Measurements from ENCODE around the gene DAAM2. TPM values are rescaled to one million over a fixed set of nuclear protein-coding genes. Genes with fewer than 3 reads are reported as not detected.

Gene DAAM2
- total RNA-seq, 1 experiment from 2014 or later = 4.8 TPM

DNA sequence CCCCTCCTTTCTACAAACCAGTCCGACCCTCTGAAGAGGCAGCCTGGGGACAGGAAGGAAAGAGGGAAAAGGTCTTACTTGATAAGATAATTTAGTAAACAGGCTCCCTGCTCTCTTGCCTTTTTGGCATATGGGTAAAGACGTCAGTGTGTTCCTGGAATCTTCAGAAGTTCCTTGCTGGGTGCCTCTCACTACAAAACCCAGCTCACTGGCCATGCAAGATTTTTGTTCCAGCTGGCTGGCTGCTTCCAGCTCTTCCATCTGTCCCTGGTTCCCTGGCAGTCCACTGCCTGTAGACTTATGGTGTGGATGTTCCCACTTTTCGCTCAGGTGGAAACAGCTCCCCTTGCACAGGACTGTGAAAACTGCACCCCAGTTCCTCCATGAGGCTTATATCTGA is 84.7 kb downstream of the DAAM2 start:
- H3K36me3 ChIP-seq (ENCODE audit: insufficient read depth, low read length, poor library complexity, severe bottlenecking) = no peaks in the 10 kb centered on the region
- H3K4me1 ChIP-seq (ENCODE audit: insufficient read depth, low read length, poor library complexity, severe bottlenecking) = no peaks in the 10 kb centered on the region
- no peaks in the 10 kb centered on the region for H3K9me3 ChIP-seq (ENCODE audit: low read depth, low read length, poor library complexity, severe bottlenecking)
- TF ChIP-seq EZH2 (IDR thresholded peaks at IDR 0.05; ENCODE audit: borderline replicate concordance, low read depth, low read length, poor library complexity, severe bottlenecking) = no peak
- TF ChIP-seq, protein P1, sequence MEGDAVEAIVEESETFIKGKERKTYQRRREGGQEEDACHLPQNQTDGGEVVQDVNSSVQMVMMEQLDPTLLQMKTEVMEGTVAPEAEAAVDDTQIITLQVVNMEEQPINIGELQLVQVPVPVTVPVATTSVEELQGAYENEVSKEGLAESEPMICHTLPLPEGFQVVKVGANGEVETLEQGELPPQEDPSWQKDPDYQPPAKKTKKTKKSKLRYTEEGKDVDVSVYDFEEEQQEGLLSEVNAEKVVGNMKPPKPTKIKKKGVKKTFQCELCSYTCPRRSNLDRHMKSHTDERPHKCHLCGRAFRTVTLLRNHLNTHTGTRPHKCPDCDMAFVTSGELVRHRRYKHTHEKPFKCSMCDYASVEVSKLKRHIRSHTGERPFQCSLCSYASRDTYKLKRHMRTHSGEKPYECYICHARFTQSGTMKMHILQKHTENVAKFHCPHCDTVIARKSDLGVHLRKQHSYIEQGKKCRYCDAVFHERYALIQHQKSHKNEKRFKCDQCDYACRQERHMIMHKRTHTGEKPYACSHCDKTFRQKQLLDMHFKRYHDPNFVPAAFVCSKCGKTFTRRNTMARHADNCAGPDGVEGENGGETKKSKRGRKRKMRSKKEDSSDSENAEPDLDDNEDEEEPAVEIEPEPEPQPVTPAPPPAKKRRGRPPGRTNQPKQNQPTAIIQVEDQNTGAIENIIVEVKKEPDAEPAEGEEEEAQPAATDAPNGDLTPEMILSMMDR (conservative IDR thresholded peaks at IDR 0.05; ENCODE audit: low read depth, low read length) = no peak
- H3K4me3 ChIP-seq (ENCODE audit: low read depth, low read length, poor library complexity, severe bottlenecking) = no peak overlapping the region
- DNase-seq (ENCODE audit: low spot score) = no peak
- no TSS peak for BruUV-seq (replicated peaks)
- intact Hi-C loops (cut with micrococcal nuclease; ENCODE audit: unreplicated experiment) = no loop called here
- ChIA-PET CTCF (no interaction called here), POLR2A (ENCODE audit: low non-redundant PET) (no interaction called here)
- no peaks in the 10 kb centered on the region for H3K27me3 ChIP-seq (replicated peaks; ENCODE audit: insufficient read depth, low read depth, low read length, poor library complexity)
- no peak overlapping the region for H3K27ac ChIP-seq (ENCODE audit: low read depth, low read length, poor library complexity, severe bottlenecking)

DNA sequence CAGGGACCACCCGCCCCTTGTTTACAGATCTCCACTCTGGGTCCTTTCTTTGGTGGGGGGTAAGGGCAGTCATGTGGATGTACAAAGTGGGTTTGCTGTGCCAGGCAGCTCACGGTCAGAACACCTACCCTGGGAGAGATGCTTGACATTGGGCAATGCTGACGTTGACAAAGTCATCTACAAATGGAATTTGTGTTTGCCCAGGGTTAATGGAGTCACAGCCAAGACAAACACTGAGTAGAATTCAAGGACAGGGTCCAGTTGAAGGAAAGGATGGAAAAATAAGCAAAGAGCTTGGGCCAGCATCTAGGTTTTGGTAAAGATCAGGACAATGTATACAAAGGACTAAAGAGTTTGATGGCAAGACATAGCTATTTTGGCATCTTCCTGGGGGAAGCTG is 87.4 kb downstream of the DAAM2 start:
- no peak for DNase-seq (ENCODE audit: low spot score)
- Histone ChIP-seq H3K9me3 (ENCODE audit: low read depth, low read length, poor library complexity, severe bottlenecking) (no peaks in the 10 kb centered on the region), H3K36me3 (ENCODE audit: insufficient read depth, low read length, poor library complexity, severe bottlenecking) (no peaks in the 10 kb centered on the region), H3K27me3 (replicated peaks; ENCODE audit: insufficient read depth, low read depth, low read length, poor library complexity) (no peaks in the 10 kb centered on the region), H3K27ac (ENCODE audit: low read depth, low read length, poor library complexity, severe bottlenecking) (no peak overlapping the region), H3K4me3 (ENCODE audit: low read depth, low read length, poor library complexity, severe bottlenecking) (no peak overlapping the region), H3K4me1 (ENCODE audit: insufficient read depth, low read length, poor library complexity, severe bottlenecking) (no peaks in the 10 kb centered on the region)
- intact Hi-C loops (cut with micrococcal nuclease; ENCODE audit: unreplicated experiment) = no loop called here
- TF ChIP-seq, protein P1 (conservative IDR thresholded peaks at IDR 0.05; ENCODE audit: low read depth, low read length) = no peak
- no peak for TF ChIP-seq EZH2 (IDR thresholded peaks at IDR 0.05; ENCODE audit: borderline replicate concordance, low read depth, low read length, poor library complexity, severe bottlenecking)
- CTCF ChIA-PET = no interaction called here
- BruUV-seq (replicated peaks) = no TSS peak
- POLR2A ChIA-PET (ENCODE audit: low non-redundant PET) = no interaction called here

- ChIA-PET CTCF (no interaction called here), POLR2A (ENCODE audit: low non-redundant PET) (no interaction called here)
- H3K9me3 ChIP-seq (ENCODE audit: low read depth, low read length, poor library complexity, severe bottlenecking) = no peaks in the 10 kb centered on the region
- no peak overlapping the region for H3K4me3 ChIP-seq (ENCODE audit: low read depth, low read length, poor library complexity, severe bottlenecking)
- DNase-seq (ENCODE audit: low spot score) = no peak
- BruUV-seq (replicated peaks) = no TSS peak
- no peaks in the 10 kb centered on the region for H3K4me1 ChIP-seq (ENCODE audit: insufficient read depth, low read length, poor library complexity, severe bottlenecking)
- intact Hi-C loops (cut with micrococcal nuclease; ENCODE audit: unreplicated experiment) = no loop called here
- H3K27ac ChIP-seq (ENCODE audit: low read depth, low read length, poor library complexity, severe bottlenecking) = no peak overlapping the region
- TF ChIP-seq, protein P1 (conservative IDR thresholded peaks at IDR 0.05; ENCODE audit: low read depth, low read length) = no peak
- no peak for TF ChIP-seq EZH2 (IDR thresholded peaks at IDR 0.05; ENCODE audit: borderline replicate concordance, low read depth, low read length, poor library complexity, severe bottlenecking)
- H3K36me3 ChIP-seq (ENCODE audit: insufficient read depth, low read length, poor library complexity, severe bottlenecking) = no peaks in the 10 kb centered on the region
- H3K27me3 ChIP-seq (replicated peaks; ENCODE audit: insufficient read depth, low read depth, low read length, poor library complexity) = no peaks in the 10 kb centered on the region
Observed at GRCh38 chr6:39880594-39880993, 88.4 kb downstream of the DAAM2 start.

All from A673 (cell line).